Mesothelial cell of epicardium (in vitro differentiated cells): Measurements from ENCODE around the gene IL3. TPM values are rescaled to one million over a fixed set of nuclear protein-coding genes. Genes with fewer than 3 reads are reported as not detected.

ENCODE experiments used
- DNase-seq, 2 experiments: peaks; one replicate each; pipeline ENCODE4 v3.0.0; 2021; ENCODE audit warnings: low spot score in 2 of 2; ENCODE audit not compliant: unreplicated experiment in 2 of 2
- H3K27ac Mint-ChIP-seq: 2 replicates; pipeline ENCODE4 v1.8.0; 2021; ENCODE audit warnings: mixed read lengths
- H3K27me3 Mint-ChIP-seq: 2 replicates; pipeline ENCODE4 v1.8.0; 2021; ENCODE audit warnings: low read depth, mixed read lengths
- H3K36me3 Mint-ChIP-seq: 2 replicates; pipeline ENCODE4 v1.8.0; 2021; ENCODE audit warnings: mixed read lengths
- H3K4me1 Mint-ChIP-seq: 2 replicates; pipeline ENCODE4 v1.8.0; 2021; ENCODE audit warnings: mixed read lengths
- H3K4me3 Mint-ChIP-seq: 2 replicates; pipeline ENCODE4 v1.8.0; 2021; ENCODE audit warnings: mild to moderate bottlenecking, moderate library complexity, mixed read lengths
- H3K9me3 Mint-ChIP-seq: 2 replicates; pipeline ENCODE4 v1.8.0; 2021; ENCODE audit warnings: mixed read lengths
- CTCF ChIP-seq: fragments of 200-600 bp; sonication (generic); IDR thresholded peaks from one replicate; pipeline ENCODE4 v1.5.0; 2021; ENCODE audit warnings: antibody characterized with exemption; ENCODE audit not compliant: unreplicated experiment
- total RNA-seq: library from RNA; stranded (reverse); gene quantifications from 3 replicates; pipeline ENCODE4 v1.2.1, GENCODE V29; 2021

The IL3 gene
- total RNA-seq, 1 donor from 2014 or later: not detected

DNA sequence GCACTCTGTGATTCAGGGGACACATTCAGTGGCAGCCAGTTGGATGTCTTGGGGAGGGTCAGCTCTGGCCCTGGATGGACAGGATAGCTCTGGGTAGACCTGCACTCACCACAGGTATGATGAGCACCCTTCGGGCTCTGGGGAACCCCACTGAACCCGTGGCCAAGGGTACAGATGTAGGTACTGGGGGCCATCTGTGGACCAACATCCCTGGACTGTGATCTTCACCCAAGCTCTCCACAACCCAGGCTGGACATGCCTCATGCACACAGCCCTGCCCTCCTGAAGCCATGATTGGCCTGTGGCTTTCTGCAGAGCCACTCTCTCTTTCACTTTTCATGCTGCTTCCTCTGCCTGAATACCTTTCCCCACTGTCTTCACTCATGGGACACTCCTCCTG lies 33.4 kb upstream of the IL3 start:
- no peak overlapping the region for H3K27ac Mint-ChIP-seq
- TF ChIP-seq CTCF: no peak
- H3K27me3 Mint-ChIP-seq: peaks cover 43% of the 10 kb centered on the region
- H3K36me3 Mint-ChIP-seq: no peaks in the 10 kb centered on the region
- H3K9me3 Mint-ChIP-seq: no peaks in the 10 kb centered on the region
- DNase-seq: peak in 1 of 2 experiments; percentile 17
- H3K4me3 Mint-ChIP-seq: no peak overlapping the region
- H3K4me1 Mint-ChIP-seq: no peaks in the 10 kb centered on the region

- H3K4me3 Mint-ChIP-seq: no peak overlapping the region
- no peak overlapping the region for H3K27ac Mint-ChIP-seq
- peak in 1 of 2 experiments; percentile 29 for DNase-seq
- peaks cover 10% of the 10 kb centered on the region for H3K9me3 Mint-ChIP-seq
- no peak for TF ChIP-seq CTCF
- H3K36me3 Mint-ChIP-seq: no peaks in the 10 kb centered on the region
- no peaks in the 10 kb centered on the region for H3K4me1 Mint-ChIP-seq
- H3K27me3 Mint-ChIP-seq: peaks cover 49% of the 10 kb centered on the region
These were observed 30.7 kb upstream of the IL3 start for GRCh38 chr5:132029609-132030330.

- no peak for DNase-seq
- no peak for TF ChIP-seq CTCF
- no peak overlapping the region for H3K27ac Mint-ChIP-seq
- peaks cover 10% of the 10 kb centered on the region for H3K9me3 Mint-ChIP-seq
- no peak overlapping the region for H3K4me3 Mint-ChIP-seq
- H3K4me1 Mint-ChIP-seq: no peaks in the 10 kb centered on the region
- H3K27me3 Mint-ChIP-seq: peaks cover 53% of the 10 kb centered on the region
- H3K36me3 Mint-ChIP-seq: no peaks in the 10 kb centered on the region
These were observed 29.8 kb upstream of the IL3 start for GRCh38 chr5:132030610-132031009.

GRCh38 chr5:132032196-132032595 lies 28.3 kb upstream of the IL3 start:
- H3K4me1 Mint-ChIP-seq: no peaks in the 10 kb centered on the region
- H3K36me3 Mint-ChIP-seq: no peaks in the 10 kb centered on the region
- peaks cover 10% of the 10 kb centered on the region for H3K9me3 Mint-ChIP-seq
- peaks cover 58% of the 10 kb centered on the region for H3K27me3 Mint-ChIP-seq
- no peak overlapping the region for H3K4me3 Mint-ChIP-seq
- no peak overlapping the region for H3K27ac Mint-ChIP-seq
- no peak for DNase-seq
- no peak for TF ChIP-seq CTCF

- no peak for DNase-seq
- no peak for TF ChIP-seq CTCF
- no peaks in the 10 kb centered on the region for H3K4me1 Mint-ChIP-seq
- H3K4me3 Mint-ChIP-seq: no peak overlapping the region
- H3K9me3 Mint-ChIP-seq: peaks cover 10% of the 10 kb centered on the region
- no peaks in the 10 kb centered on the region for H3K36me3 Mint-ChIP-seq
- H3K27ac Mint-ChIP-seq: no peak overlapping the region
- H3K27me3 Mint-ChIP-seq: peaks cover 61% of the 10 kb centered on the region
These were observed 27.3 kb upstream of the IL3 start for GRCh38 chr5:132033122-132033521.
